ENCODE results near the gene XKR7.

DNA sequence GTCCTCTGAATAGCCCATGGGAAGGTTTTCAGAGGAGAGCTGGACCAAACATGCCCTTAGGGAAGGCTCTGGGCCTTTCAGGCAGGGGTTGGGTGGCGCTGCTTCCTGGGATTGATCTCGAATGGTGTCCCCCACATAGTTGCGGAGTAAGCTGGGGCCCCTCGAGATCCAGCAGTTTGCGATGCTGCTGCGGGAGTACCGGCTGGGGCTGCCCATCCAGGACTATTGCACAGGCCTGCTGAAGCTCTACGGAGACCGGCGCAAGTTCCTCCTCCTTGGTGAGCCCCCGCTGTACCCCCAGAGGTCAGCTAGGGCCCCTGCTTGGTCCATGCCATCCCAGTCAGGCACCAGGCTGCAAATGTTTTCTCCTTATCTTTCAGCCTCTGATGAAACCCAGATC is 61.6 kb downstream of the XKR7 start:
- TF ChIP-seq, protein P1, sequence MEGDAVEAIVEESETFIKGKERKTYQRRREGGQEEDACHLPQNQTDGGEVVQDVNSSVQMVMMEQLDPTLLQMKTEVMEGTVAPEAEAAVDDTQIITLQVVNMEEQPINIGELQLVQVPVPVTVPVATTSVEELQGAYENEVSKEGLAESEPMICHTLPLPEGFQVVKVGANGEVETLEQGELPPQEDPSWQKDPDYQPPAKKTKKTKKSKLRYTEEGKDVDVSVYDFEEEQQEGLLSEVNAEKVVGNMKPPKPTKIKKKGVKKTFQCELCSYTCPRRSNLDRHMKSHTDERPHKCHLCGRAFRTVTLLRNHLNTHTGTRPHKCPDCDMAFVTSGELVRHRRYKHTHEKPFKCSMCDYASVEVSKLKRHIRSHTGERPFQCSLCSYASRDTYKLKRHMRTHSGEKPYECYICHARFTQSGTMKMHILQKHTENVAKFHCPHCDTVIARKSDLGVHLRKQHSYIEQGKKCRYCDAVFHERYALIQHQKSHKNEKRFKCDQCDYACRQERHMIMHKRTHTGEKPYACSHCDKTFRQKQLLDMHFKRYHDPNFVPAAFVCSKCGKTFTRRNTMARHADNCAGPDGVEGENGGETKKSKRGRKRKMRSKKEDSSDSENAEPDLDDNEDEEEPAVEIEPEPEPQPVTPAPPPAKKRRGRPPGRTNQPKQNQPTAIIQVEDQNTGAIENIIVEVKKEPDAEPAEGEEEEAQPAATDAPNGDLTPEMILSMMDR (IDR thresholded peaks at IDR 0.05), result no peak
- no peak for TF ChIP-seq ZFX (IDR thresholded peaks at IDR 0.05; ENCODE audit: borderline replicate concordance)
